ENCODE results near the gene SLC31A1. TPM values are rescaled to one million over a fixed set of nuclear protein-coding genes. Genes with fewer than 3 reads are reported as not detected.

The SLC31A1 gene
- total and polyA plus RNA-seq, 2 of the 13 experiments (the other 11 are each of a cell fraction or from before 2014, with no cell fraction given): 62.9 to 70.0 TPM

DNA sequence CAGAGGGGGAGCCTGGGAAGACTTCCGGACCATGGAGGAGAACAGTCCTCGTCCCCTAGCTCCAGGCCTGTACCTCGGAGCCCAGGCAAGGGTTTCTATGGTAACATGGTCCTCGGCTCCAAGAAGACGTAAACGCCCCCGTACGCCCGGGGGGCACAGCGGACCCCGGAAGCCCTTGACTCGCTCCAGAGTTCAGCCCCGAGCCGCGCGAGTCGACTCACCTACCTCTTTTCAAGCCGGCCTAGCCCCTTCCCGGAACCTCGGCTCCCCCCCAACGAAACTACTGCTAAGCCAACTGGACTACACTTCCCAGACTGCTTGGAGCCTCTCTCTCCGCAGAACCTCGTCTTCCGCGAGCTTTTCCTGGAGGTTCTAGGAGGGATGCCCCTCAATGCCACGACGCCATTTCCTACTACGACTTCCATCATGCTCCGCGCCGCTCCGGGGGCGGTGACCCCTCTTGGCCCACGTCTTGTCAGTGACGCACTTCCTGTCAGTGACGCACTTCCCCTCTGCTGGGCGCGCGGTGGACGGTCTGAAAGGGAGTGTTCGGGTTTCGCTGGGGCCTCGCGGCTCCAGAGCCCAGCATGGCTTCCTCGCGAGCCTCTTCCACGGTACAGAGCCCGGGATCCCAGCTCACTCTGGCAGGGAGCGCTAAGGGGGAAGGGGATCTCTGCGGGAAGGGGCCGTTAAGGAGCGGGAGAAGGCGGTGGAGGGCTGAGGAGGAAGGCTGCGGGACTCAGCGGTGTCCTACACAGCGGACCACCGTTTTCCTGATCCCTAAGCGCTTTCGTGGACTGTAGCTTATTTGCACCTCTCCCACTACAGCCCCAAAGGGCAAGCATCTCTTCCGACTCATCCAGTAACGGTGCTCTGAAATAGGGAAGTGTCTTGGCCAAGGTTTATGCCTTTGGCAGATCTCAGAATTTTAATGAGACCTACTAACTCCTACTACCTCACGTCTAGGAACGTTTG is 54.1 kb downstream of the SLC31A1 start, which contains the start of the genes CDC26 and PRPF4 (continued):
- TF ChIP-seq, protein P1, sequence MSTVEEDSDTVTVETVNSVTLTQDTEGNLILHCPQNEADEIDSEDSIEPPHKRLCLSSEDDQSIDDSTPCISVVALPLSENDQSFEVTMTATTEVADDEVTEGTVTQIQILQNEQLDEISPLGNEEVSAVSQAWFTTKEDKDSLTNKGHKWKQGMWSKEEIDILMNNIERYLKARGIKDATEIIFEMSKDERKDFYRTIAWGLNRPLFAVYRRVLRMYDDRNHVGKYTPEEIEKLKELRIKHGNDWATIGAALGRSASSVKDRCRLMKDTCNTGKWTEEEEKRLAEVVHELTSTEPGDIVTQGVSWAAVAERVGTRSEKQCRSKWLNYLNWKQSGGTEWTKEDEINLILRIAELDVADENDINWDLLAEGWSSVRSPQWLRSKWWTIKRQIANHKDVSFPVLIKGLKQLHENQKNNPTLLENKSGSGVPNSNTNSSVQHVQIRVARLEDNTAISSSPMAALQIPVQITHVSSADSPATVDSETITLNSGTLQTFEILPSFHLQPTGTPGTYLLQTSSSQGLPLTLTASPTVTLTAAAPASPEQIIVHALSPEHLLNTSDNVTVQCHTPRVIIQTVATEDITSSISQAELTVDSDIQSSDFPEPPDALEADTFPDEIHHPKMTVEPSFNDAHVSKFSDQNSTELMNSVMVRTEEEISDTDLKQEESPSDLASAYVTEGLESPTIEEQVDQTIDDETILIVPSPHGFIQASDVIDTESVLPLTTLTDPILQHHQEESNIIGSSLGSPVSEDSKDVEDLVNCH (CRISPR knock-in tag; IDR thresholded peaks at IDR 0.05): no peak
- TF ChIP-seq KLF6 (CRISPR knock-in tag; IDR thresholded peaks at IDR 0.05) (peak; percentile 40), GTF2F1 (IDR thresholded peaks at IDR 0.05; ENCODE audit: low read length) (no peak; the same call in 1 of the 2 replicates), ZNF34 (CRISPR knock-in tag; IDR thresholded peaks at IDR 0.05; ENCODE audit: borderline replicate concordance) (no peak), ZNF577 (CRISPR knock-in tag; IDR thresholded peaks at IDR 0.05; ENCODE audit: borderline replicate concordance, low read depth) (no peak), HNRNPL (IDR thresholded peaks at IDR 0.05; ENCODE audit: low read depth, low read length) (0 out of 2 replicates have a peak, but pooled peaks have one; percentile 55), FOSL1 (CRISPR knock-in tag; IDR thresholded peaks at IDR 0.05; ENCODE audit: borderline replicate concordance) (no peak), PCBP2 (optimal IDR thresholded peaks at IDR 0.05; ENCODE audit: low read depth, low read length, poor library complexity, severe bottlenecking) (no peak), SSRP1 (CRISPR knock-in tag; IDR thresholded peaks at IDR 0.05) (no peak), TEAD2 (CRISPR knock-in tag; IDR thresholded peaks at IDR 0.05) (no peak), ZBTB21 (CRISPR knock-in tag; IDR thresholded peaks at IDR 0.05) (peak; percentile 95), ZNF557 (CRISPR knock-in tag; IDR thresholded peaks at IDR 0.05) (0 out of 2 replicates have a peak, but pooled peaks have one; percentile 36), TBP (CRISPR knock-in tag; IDR thresholded peaks at IDR 0.05) (no peak), HCFC1 (IDR thresholded peaks at IDR 0.05; ENCODE audit: low read depth, low read length) (peak; percentile 87), ZSCAN12 (CRISPR knock-in tag; IDR thresholded peaks at IDR 0.05) (no peak), RNF2 (conservative IDR thresholded peaks at IDR 0.05; ENCODE audit: low read depth) (0 out of 2 replicates have a peak, but pooled peaks have one; percentile 34), NKX3-1 (CRISPR knock-in tag; IDR thresholded peaks at IDR 0.05) (0 out of 2 replicates have a peak, but pooled peaks have one; percentile 26), PITX1 (CRISPR knock-in tag; IDR thresholded peaks at IDR 0.05) (peak; percentile 97)
- TF ChIP-seq, protein P2, sequence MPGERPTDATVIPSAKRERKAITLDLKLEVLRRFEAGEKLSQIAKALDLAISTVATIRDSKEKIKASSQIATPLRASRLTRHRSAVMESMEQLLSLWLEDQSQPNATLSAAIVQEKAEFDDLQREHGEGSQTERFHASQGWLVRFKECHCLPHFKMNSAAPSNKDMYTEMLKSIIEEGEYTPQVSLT (CRISPR knock-in tag; IDR thresholded peaks at IDR 0.05; ENCODE audit: borderline replicate concordance, low read depth): no peak
- TF ChIP-seq, protein P3, sequence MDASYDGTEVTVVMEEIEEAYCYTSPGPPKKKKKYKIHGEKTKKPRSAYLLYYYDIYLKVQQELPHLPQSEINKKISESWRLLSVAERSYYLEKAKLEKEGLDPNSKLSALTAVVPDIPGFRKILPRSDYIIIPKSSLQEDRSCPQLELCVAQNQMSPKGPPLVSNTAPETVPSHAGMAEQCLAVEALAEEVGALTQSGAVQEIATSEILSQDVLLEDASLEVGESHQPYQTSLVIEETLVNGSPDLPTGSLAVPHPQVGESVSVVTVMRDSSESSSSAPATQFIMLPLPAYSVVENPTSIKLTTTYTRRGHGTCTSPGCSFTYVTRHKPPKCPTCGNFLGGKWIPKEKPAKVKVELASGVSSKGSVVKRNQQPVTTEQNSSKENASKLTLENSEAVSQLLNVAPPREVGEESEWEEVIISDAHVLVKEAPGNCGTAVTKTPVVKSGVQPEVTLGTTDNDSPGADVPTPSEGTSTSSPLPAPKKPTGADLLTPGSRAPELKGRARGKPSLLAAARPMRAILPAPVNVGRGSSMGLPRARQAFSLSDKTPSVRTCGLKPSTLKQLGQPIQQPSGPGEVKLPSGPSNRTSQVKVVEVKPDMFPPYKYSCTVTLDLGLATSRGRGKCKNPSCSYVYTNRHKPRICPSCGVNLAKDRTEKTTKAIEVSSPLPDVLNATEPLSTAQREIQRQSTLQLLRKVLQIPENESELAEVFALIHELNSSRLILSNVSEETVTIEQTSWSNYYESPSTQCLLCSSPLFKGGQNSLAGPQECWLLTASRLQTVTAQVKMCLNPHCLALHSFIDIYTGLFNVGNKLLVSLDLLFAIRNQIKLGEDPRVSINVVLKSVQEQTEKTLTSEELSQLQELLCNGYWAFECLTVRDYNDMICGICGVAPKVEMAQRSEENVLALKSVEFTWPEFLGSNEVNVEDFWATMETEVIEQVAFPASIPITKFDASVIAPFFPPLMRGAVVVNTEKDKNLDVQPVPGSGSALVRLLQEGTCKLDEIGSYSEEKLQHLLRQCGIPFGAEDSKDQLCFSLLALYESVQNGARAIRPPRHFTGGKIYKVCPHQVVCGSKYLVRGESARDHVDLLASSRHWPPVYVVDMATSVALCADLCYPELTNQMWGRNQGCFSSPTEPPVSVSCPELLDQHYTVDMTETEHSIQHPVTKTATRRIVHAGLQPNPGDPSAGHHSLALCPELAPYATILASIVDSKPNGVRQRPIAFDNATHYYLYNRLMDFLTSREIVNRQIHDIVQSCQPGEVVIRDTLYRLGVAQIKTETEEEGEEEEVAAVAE (CRISPR knock-in tag; IDR thresholded peaks at IDR 0.05; ENCODE audit: borderline replicate concordance): peak; percentile 76; the same call in 1 of the 2 replicates
- TF ChIP-seq, protein P4, sequence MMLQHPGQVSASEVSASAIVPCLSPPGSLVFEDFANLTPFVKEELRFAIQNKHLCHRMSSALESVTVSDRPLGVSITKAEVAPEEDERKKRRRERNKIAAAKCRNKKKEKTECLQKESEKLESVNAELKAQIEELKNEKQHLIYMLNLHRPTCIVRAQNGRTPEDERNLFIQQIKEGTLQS (CRISPR knock-in tag; IDR thresholded peaks at IDR 0.05): no peak

Measured in HepG2 (cell line).